Measurements from ENCODE around the gene PVRIG.
"Not testable (repeated sequence)": the region's sequence is repeated elsewhere in the genome, so short reads cannot be mapped to it uniquely, and the experiment has no call there.

PVRIG gene

DNA sequence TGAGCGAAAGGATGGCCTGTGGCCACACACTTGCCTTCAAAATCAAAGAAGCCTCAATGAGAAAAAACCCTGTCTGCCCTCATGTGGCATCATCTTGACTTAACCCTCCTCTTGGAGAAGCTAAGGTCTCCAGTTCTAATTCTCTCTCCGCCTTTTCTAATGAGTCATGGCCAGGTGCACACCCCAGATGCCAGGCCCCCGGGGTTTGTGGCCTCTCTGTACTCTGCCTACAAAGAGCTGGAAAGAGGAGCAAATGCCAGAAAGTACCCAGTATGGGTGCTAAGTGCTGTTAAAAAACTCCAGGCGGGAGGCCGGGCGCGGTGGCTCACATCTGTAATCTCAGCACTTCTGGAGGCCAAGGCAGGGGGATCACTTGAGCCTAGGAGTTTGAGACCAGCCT is 20.2 kb downstream of the PVRIG start:
- not testable (repeated sequence) for DNase-seq (ENCODE audit: low spot score)

DNA sequence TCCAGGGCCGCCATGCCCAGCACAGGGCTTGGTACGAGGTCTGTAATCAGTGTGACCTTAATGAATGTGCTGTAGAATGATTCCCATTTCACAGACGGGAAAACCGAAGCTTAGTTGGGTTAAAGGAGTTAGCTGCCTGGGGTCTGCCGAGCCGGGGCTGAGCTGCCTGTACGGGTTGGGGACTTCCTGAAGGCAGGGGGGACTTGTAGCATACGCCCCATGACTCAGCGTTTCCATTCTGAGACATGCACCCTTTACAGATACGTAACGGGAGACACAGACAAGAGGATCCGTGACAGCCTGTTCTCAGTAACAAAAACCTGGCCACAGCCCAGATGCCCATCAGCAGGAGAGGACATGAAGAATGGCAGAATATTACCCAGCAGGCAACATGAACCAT is 23.6 kb downstream of the PVRIG start:
- not testable (repeated sequence) for DNase-seq (ENCODE audit: low spot score)

DNA sequence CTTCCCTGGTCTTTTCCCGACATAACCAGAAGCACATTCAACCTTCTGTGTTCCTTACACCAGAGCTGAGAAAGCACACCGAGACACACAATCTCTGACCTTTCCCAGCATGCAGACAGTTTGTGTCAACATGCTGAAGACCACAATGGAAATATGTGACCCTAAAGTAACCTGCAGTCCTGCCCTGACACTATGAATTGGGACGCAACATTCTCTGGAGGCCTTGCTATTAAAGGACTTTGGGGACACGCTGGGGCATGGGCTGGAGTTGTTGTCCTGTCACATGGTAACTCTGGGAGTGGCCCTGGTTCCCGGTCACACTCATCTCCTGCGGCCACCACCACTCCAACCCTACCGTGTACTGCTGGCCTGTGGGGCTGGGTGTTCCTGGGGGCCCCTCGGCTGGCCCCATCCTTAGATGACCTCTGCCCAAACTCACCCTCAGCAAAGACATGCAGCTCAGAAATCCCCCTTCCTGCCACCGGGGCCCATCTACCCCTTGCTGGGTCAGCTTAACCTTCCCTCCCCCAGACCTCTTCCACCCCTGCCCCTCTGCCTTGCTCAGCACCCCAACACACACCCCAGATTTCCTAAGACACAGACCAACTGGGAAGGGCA is 25.3 kb downstream of the PVRIG start:
- peak; percentile 3 for DNase-seq (ENCODE audit: low spot score)

DNA sequence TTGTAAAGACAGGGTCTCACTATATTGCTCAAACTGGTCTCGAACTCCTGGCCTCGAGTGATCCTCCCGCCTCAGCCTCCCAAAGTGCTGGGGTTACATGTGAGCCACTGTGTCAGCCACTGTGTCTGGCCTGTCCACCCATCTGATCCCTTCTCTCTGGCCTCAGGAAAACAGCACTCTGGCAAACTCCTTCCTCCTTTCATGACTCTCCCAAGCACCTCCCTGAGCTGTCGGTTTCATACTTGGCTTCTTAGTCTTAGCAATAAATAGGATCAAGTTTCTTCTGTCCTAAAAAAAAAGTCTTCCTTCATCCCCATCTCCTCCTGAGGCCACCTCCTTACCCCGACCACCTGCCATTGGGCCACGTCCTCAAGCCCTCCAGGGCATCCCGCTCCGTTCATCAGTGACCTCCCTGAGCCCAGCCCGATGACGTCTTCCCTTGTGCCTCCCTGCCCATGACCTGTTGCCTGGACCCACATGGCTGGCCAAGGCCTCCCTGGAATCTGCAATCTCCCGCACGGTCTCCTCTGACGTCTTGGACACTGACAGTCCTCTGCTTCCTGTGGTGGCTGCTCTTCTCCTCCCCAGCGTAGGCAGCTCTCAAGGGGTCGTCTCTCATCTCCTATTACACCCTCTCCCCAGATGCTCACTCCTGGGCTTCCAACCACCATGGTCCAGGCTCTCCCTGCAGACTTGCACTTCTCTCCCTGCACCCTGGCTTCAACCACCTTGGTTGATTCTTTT is 26.5 kb downstream of the PVRIG start:
- DNase-seq (ENCODE audit: low spot score) = not testable (repeated sequence)

DNA sequence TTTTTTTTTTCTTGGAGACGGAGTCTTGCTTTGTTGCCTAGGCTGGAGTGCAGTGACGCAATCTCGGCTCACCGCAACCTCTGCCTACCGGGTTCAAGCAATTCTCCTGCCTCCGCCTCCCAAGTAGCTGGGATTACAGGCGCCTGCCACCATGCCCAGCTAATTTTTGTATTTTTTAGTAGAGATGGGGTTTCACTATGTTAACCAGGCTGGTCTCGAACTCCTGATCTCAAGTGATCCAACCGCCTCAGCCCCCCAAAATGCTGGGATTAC is 27.1 kb downstream of the PVRIG start:
- not testable (repeated sequence) for DNase-seq (ENCODE audit: low spot score)

DNA sequence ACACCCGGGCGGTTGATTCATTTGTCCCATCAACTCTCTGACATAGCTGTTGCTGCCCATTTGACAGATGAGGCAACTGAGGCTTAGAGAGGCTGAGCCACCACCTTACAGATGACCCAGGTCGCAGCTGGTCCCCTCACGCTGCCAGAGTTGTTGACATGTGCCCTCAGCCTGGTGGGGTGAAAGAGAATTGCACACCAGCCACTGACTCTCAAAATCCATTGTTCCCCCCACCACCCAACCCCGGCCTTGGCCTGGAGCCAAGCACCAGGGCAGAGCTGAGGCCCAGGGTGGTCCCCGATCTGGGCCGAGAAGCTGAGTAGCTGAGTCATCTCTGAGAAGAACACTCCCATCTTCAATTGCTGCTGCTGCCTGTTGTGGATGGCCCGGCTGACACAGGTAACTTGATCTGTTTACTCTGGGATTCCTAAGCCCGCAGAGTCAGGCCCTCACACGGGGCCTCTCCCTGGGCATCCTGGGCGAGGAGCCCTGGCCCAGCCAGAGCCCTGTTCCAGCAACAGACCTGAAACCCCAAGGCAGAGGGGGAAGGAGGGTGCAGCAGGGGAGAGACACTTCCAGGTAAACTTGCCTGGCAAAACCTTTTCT is 27.5 kb downstream of the PVRIG start:
- DNase-seq (ENCODE audit: low spot score) = peak; percentile 9

DNA sequence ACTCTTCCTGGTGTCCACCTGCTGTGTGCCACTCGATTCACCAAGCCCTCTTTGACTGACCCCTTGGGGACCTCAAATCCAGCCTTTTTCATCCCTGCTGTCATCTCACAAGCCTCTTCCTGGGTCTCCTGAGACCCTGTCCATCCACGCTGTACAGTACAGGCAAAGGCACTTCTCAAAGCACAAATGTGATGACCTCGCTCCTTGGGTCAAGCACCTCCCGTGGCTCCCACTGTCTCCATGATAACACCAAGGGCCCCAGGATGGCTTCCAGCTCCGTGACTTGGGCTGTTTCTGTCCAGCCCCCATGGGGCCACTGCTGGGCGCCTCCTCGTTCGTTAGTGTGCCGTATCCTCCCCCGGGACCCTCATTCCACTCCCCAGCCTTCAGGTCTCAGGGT is 28.7 kb downstream of the PVRIG start:
- DNase-seq (ENCODE audit: low spot score) = no peak

DNA sequence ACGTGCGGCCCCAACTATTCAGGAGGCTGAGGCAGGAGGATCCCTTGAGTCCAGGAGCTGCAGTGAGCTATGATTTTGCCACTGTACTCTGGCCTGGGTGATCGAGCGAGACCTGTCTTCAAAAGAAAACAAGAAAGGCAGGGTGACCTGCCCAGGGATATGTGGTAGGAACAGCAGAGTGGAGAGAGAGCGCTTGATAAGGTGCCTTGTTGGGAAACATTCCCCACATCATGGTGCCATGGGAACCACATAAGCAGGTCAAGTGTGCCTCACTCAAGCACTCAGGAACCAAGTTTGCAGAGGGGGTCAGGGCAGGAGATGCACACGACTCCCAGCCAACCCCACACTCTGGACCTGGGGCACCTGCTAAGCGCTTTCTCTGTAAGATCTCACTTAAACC is 37.3 kb downstream of the PVRIG start:
- no peak for DNase-seq (ENCODE audit: low spot score)

DNA sequence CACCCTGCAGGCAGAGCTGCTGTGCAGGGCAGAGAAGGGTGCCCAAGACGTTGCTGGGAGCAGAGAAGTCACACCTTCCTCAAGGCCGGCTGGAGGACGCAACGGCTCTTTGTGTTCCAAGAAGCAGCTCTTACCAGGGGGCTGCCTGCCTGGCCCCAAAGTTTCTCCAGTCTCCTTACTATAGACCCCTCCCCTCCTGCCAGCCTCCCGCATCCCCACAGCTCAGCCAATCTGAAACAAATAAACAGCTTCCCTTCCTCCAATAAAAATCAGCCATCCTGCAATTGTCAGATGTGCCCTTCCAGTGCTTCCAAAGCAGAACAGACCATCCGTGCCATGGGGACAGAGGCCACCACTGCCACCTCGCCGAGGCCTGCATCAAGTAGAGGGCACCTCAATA is 40.2 kb downstream of the PVRIG start:
- not testable (repeated sequence) for DNase-seq (ENCODE audit: low spot score)

DNA sequence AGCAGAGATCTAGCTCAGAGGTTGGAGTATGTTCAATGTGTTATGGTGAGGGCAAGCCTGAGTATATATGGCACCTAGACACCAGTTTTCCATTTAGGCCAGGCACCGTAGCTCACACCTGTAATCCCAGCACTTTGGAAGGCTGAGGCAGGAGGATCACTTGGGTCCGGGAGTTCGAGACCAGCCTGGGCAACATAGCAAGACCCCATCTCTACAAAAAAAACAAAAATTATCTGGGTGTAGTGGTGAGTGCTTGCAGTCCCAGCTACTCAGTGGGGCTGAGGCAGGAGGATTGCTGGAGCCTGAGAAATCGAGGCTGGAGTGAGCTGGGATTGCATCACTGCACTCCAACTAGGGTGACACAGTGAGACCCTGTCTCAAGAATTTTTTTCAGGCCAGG is 43.1 kb downstream of the PVRIG start:
- not testable (repeated sequence) for DNase-seq (ENCODE audit: low spot score)

DNA sequence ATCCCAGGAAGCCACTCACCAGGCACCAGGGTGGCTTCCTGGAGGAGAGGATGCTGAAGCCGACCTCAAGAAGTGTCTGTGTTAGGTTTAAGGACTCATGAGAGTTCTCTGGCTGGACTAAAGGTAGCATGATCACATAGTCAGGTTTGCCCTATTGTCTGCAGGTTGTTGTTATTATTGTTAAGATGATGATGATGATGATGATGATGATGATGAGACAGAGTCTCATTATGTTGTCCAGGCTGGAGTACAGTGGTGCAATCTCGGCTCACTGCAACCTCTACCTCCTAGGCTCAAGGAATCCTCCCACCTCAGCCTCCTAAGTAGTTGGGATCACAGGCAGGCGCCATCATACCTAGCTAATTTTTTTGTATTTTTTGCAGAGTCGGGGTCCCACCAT is 44.5 kb downstream of the PVRIG start:
- not testable (repeated sequence) for DNase-seq (ENCODE audit: low spot score)

DNA sequence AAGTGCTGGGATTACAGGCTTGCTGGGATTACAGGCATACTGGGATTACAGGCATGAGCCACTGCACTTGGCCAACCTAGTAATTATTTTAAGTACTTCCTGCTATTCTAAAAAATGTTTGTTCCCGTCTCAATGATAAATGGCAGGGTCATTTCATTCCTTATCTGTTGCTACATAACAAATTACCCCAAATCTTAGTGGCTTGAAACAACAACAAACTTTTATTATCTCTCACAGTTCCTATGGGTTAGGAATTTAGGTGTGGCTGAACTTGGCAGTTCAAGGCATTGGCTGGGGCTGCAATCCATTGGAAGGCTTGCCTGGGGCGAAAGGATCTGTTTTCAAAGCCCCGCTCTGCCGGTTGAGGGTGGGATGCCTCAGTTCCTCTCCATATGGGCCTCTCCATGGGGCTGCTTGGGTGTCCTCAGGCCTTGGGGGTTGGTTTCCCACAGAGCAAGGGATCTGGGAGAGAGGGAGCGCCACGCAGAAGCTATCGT is 45.0 kb downstream of the PVRIG start:
- DNase-seq (ENCODE audit: low spot score) = not testable (repeated sequence)

DNA sequence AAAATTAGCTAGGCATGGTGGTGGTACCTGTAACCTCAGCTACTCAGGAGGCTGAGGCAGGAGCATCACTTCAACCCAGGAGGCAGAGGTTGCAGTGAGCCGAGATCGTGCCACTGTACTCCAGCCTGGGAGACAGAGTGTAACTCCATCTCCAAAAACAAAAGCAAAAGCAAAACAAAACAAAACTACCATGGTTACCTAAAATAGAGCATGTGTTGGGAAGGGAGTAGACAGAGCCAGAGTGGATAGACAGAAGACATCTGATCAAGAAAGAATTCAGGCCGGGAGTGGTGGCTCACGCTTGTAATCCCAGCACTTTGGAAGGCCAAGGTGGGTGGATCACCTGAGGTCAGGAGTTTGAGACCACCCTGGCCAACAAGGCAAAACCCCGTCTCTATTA is 46.1 kb downstream of the PVRIG start:
- DNase-seq (ENCODE audit: low spot score) = not testable (repeated sequence)

DNA sequence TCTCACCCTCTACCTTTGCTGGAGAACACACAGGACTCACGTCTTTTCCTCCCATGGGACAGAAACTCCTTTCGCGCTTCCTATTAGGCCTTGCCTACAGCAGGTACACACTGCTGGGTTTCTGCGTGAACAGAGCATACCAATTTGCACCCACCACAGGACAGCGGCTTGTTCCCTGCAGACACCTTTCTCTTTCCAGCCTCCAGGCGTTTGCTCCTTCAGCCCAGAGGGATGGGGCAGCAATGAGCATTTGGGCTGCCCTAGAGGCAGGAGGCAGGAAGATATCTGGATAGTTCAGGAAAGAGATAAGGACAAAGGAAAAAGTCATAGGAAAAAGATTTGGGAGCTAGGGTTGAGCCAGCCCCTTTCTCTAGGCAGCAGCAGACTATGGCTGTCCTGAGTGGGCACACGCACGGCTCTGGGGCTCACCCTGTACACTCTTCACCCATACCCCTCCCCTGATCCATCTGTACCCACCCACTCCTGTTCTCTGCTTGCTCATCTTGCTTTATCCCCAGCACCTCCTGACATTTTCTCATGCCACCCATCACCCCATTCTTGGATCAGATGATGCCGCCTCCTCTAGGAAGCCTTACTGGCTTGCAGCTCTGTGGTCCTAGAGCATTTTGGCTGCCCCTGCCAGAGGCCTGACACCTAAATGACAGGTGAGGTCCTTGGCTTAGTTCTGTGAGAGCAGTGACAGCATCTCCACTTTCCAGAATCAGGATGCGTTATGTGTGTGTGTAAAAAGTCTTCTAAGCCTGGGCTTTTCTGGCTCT is 47.0 kb downstream of the PVRIG start:
- DNase-seq (ENCODE audit: low spot score) = no peak

DNA sequence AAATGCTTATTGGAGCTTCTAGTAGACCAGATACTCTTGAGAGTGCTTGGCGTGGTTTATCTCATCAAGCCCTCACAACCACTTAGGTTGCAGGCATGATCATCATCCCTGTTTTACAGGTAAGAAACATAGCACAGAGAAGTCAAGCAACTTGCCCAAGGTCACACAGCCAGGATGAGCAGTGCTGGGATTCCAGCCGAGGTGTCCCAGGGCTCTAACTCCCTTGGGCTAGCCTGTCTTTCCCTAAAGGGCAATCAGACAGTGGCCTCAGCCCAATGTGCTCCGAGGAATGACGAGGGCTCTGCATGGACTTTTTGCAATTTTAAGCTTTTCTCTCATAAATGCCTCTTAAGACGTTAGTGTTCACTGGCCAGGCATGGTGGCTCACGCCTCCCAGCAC is 47.9 kb downstream of the PVRIG start:
- no peak for DNase-seq (ENCODE audit: low spot score)

DNA sequence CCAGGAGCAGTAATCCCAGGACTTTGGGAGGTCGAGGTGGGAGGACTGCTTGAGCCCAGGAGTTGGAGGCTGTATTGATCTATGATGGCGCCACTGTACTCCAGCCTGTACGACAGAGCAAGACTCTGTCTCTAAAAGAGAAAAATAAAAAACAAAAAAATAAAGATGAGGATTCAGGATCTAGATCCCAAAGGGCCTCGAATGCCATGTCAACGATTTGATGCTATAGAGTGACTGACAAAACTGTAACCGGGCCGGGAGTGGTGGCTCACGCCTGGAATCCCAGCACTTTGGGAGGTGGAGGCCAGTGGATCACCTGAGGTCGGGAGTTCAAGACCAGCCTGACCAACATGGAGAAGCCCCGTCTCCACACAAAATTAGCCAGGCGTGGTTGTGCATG is 49.1 kb downstream of the PVRIG start:
- not testable (repeated sequence) for DNase-seq (ENCODE audit: low spot score)

DNA sequence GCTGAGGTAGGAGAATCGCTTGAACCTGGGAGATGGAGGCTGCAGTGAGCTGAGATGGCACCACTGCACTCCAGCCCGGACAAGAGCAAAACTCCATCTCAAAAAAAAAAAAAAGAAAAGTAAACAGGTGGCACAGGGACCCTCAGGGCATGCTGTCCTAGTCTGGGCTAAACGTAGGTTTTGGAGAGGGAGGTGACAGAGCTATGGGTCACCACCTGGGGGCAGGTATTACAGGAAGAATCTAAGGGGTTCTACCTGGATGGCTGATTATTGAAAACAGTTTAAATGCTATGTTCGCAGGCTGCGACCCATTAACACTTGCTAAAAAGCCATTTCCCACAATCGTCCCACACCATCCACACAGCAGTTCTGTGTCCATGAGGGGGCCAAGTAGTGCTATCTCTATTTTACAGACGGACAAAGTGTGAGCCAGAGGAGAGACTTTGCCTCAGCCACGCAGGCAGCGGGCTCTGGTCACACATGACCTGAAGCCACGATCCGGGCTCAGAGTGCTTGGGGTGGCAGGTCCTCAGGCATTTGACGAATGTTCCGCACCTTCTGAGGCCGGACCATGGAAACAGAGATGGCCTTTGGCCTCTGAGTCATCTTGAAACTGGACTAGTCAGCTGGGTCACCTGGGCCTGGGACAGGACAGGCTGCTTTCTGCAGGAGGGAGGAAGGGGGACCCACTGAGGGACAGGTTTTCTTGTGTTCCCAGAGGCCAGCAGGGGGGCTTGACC is 49.7 kb downstream of the PVRIG start:
- not testable (repeated sequence) for DNase-seq (ENCODE audit: low spot score)

DNA sequence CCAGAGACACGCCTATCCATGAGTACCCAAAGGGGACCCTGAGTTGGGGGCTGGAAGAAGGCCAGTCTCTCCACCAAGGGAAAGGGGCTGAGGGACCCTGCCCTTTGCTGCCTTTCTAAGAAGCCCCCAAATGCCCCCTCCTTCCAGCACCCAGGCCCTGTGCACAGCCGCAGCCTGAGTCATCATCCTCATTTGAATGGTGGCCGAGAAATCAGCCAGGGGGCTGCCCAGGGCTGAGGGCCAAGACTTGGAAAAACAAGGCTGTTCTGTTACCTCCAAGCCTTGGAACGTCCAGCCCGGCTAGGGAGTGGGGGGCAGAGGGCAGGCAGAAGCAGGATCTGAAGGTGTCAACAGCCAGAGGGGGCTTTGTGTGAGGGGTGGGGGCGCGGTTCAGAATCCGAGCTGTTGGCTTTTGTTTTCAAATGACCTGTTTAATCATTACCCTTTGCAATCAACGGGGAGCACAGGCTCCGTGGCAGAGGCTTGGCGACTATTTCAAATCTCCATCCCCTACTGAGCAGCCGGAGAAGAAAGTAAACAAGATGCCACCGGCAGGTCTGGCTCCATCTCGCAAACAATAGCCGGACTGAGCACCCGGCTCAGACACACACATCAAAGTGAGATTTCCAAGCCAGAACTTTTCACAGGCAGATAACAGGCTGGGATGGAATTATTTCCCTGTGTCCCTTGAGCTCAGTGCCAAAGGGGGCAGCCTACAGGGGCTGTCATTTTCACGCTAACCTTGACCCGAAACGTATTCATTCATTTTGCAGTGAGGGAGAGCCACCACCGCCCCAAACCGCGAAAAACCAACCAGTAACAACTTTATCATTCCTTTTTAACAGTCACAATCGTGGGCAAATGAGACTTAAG is 50.5 kb downstream of the PVRIG start:
- not testable (repeated sequence) for DNase-seq (ENCODE audit: low spot score)
